ENCODE data around the gene ARHGAP24.

Gene ARHGAP24

DNA sequence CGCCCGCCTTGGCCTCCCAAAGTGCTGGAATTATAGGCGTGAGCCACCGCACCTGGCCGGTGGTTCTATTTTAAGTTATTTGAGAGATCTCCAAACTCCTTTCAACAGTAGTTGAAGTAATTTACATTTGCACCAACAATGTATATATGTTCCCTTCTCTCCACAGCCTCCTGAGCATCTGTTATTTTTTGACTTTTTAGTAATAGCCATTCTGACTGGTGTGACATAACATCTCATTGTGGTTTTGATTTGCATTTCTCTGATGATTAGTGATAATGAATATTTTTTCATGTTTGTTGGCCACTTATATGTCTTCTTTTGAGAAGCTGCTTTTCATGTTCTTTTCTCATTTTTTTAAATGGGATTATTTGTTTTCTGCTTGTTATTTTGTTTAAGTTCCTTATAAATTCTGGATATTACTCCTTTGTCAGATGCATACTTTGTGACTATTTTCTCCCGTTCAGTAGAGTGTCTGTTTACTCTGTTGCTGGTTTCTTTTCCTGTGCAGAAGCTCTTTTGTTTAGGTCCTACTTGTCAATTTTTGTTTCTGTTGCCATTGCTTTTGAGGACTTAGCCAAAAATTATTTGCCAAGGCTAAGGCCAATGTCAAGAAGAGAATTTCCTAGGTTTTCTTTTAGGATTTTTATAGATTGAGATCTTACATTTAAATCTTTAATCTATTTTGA lies 213.2 kb downstream of the ARHGAP24 start:
- DNase-seq (ENCODE audit: low read depth in 1 of 2, low spot score in 1 of 2): no peak

DNA sequence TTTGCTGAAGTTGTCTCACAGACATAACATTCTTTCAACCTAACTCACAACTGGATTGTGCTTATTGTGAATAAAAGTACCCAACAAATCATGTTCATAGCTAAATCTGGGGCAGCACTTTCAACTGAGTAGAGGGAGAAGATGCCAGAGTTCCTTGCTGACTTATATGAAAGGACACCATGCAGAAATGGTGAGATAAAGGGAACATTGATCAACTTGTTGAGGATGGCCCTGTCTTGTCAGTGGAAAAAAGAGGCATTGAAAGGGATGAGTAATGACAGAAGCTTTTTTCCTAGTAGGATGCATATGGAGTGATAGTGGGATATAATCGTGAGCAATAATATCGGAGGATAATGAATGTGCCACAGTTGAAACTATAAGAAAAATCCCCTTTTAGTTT lies 221.7 kb downstream of the ARHGAP24 start:
- no peak for DNase-seq (ENCODE audit: low read depth in 1 of 2, low spot score in 1 of 2)

DNA sequence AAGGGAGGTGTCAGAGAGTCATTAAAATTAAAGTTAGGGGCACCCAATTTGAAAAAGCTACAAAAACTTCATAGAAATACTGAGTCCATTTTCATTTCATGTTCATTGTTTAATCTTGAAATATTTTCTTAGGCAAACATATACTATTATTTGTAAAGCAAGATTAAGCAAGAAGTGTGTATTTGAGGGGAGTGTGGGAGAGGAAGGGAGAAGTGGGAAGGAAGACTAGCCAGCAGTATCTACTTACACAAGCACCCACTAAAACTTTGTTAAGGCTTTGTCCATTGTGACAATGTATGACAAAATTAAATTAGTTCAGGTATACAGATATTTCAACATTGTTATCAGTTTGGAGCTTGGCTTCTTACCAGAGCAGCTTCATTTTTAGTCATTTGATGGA lies 222.9 kb downstream of the ARHGAP24 start:
- DNase-seq (ENCODE audit: low read depth in 1 of 2, low spot score in 1 of 2): no peak

DNA sequence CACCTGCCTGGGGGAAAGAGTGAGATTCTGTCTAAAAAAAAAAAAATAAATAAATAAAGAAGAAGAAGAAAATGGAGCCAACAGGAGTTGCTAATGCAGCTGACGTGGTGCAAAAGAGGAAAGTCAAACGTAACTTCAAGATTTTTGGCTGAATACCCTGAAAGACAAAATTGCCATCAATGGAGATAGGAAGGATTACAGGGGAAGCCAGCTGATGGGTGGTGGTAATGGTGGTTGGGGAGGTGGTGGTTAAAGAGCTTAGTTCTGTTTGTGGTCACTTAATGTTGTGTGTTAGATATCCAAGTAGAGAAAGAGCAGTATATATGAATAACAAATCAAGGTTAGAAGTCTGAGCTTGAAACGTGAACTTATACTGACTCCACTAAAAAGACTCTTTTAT lies 225.4 kb downstream of the ARHGAP24 start:
- DNase-seq (ENCODE audit: low read depth in 1 of 2, low spot score in 1 of 2): no peak

DNA sequence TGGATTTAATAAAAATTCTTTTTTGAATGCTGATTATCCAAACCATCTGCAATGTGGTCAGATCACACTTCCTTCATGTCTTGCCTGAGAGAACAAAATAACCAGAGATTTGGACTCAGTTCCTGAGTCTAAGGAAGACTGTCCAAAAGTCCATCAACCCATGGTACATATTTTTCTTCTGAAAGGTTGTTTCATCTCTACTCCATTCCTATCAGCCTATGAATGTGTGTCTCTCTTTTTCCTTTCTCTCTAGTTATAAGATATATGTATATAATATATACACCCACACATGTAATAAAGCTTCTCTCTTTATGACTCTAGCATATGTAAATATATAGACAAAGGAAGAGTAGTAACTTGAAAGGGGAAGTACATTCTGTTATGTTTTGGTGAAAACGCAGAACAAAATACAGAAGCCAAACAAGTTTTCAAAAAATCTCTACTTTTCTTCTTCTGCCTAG lies 226.9 kb downstream of the ARHGAP24 start:
- no peak for DNase-seq (ENCODE audit: low read depth in 1 of 2, low spot score in 1 of 2)

DNA sequence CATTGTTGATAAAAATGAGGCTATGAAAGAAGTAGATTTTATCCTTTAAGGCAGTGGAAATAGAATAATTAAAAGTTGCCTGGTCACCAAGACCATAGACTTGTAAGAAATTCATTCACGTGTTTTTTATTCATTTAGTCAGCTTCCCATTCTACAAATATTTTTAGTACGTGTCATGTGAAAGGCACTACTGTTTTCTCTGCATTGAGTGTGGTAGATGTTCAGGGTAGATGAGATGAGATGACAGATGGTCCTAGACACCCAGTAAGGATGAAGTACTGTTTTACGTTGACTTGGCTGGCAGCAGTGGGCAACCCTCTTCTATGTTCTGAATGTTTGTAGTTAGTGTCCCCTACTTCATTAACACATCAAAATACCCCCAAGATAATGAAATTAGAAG lies 228.1 kb downstream of the ARHGAP24 start:
- DNase-seq (ENCODE audit: low read depth in 1 of 2, low spot score in 1 of 2): no peak

DNA sequence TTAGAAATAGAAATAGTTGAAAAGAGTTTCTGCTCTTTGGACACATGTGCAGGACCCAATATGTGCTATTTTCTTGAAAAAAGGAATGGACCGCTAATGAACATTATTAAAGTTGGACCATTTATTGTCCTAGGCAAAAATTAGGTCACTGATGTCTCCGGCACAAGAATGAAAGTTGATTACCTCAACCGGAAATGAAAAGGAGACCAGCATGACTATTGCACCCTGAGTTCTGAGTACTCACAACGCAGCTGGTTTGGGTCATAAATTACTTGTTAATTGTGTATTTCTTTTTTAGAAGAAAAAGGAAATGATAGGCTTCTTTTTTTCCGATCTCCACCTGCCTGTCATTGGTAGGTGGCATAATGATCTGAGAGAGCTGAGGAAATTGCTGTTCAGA lies 232.7 kb downstream of the ARHGAP24 start:
- DNase-seq (ENCODE audit: low read depth in 1 of 2, low spot score in 1 of 2): no peak

DNA sequence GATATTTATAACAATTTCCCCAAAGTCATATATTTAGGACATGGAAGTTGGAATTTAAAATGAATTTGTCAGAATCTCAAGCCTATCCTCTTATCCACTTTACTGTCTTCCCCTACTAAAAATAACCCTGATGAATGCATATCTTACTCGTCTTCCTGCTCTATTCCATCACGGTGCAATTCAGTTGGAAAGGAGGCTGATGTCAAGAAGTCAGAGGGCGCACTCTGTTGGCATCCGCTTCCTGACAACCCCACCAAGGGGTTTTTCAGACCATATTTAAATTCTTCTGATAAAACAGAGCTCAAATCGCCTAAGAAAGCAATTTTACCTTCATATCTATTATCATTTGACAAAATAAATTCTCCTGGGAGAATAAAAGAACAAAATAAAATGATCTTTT lies 233.5 kb downstream of the ARHGAP24 start:
- DNase-seq (ENCODE audit: low read depth in 1 of 2, low spot score in 1 of 2): no peak

DNA sequence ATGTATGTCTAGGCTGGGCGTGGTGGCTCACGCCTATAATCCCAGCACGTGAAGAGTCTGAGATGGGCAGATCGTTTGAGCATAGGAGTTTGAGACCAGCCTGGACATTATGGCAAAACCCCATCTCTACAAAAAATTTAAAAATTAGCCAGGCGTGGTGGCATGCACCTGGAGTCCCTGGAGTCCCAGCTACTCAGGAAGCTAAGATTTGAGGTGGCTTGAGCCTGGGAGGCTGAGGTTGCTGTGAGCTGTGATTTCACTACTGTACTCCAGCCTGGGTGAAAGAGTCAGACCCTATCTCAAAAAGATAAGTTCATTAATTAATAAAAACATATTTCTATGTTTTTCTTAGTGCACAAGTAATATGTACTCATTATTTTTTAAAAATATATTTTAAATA lies 238.1 kb downstream of the ARHGAP24 start:
- no peak for DNase-seq (ENCODE audit: low read depth in 1 of 2, low spot score in 1 of 2)

DNA sequence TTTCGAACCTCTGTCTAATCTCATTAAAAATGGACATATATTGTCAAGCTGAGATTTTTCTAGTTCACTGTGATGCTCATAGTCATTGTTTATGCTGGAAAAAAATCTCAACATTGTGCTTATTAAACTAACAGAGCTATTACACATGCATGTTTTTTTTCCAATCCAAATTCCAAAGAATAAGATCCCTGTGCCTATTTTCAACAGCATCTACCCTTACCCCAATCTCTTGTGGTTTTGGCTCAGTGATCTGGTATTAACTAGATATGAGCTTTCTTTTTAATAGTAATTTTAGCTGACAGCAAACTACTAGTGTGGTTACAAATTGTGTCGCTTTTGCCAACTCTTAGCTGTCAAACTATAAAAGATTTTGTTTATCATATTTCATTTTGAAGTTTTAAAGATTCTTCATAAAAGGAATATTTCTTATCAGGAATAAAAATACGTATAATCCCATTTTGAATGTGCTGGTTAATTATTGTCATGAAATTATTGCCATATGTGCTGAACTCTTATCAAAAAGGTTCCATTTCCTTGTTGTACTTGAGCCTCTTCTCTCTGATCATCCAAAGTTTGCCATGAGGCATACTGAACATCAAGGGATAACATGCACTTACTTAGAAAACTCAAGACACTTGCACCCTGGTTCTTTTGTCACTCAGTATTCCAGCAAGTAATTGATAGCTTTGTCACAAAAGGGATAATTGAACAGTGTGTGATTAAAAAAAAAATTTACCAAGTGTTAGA lies 241.2 kb downstream of the ARHGAP24 start:
- no peak for DNase-seq (ENCODE audit: low read depth in 1 of 2, low spot score in 1 of 2)

DNA sequence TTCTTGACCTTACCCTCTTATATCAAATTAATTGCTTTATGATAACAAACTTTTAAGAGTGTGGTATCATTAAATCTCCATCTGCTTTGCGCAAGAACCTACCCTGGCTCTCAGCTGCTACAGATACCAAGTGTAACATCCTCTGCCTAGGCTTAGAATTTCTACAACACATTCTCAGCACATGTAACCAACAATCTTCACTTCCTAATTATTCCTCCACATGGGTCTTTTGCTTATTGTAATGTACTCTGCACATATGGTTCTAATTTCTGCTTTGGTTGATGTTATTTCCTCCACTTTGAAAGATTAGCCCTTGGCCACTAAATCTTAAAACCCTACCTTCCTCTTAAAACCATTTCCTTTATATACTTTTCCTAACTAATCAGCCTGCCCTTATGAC lies 242.4 kb downstream of the ARHGAP24 start:
- no peak for DNase-seq (ENCODE audit: low read depth in 1 of 2, low spot score in 1 of 2)

DNA sequence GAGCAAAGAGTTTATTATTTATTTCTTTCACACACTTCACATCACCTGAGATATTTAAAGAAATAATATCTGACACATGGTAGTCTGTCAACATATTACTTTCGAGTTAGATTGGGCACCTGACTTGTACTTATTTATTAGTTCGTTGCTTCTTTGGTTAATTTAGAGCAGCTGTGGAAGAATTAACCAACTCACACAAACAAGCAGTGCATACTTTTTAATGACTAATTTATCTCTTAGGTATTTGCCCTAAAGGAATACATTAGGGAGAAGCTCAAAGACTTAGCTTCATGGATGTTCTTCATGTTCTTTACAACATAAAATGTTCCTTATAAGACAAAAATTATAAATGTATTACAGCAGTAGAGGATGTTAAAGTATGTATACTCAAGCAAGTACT lies 242.9 kb downstream of the ARHGAP24 start:
- DNase-seq (ENCODE audit: low read depth in 1 of 2, low spot score in 1 of 2): no peak

DNA sequence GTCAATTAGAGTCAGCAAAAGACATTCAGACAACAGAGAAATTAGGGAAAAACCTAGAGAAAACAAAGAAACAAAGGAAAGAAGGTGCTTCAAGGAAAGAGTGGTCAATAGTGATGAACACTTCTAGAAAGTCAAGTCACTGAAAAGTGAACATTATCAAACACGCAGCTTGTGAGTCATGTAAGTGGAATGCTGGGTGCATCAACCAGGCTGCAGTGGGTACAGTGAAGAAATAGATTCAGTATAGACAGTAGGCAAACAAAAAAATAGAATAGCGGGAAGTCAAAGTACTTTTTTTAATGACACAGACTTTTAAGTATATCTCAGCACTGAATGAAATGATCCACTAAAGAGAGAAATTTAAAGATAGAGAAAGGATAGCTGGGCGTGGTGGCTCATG lies 245.8 kb downstream of the ARHGAP24 start:
- no peak for DNase-seq (ENCODE audit: low read depth in 1 of 2, low spot score in 1 of 2)

DNA sequence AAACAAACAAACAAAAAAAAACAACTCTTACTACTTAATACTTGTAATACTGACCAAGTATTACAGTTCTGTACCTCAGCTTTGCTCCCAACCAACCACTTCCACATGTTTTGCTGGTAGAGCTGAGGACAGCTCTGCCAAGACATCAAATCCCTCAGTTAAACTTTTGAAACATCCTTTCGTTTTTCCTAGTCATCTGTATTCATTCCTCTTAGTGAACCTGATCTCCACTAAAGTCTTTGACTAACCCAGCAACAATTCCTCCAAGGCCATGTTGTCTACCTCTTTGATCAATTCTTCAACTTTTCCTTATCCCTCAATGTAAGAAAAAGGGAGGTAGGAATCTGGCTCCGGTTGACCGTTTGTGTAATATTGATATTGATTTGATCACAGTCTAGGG lies 247.5 kb downstream of the ARHGAP24 start:
- DNase-seq (ENCODE audit: low read depth in 1 of 2, low spot score in 1 of 2): no peak

DNA sequence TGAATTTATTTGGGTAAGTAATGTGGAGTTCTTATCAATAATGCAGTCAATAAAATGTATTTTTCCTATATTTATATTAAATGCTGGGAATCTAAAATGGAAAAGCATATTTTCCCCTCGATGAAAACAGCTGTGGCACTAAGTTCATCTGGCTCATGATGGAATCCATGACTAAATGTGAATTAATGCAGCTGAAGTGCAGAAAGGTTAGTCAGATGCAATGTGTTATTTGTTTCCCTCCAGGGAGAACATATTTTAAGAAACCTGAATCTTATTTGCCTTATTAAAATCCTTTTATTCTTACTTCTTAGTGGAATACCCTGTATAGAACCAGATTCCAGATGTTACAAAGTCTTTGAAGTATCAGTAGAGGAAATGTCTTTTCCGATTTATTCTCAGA lies 247.9 kb downstream of the ARHGAP24 start:
- DNase-seq (ENCODE audit: low read depth in 1 of 2, low spot score in 1 of 2): no peak

DNA sequence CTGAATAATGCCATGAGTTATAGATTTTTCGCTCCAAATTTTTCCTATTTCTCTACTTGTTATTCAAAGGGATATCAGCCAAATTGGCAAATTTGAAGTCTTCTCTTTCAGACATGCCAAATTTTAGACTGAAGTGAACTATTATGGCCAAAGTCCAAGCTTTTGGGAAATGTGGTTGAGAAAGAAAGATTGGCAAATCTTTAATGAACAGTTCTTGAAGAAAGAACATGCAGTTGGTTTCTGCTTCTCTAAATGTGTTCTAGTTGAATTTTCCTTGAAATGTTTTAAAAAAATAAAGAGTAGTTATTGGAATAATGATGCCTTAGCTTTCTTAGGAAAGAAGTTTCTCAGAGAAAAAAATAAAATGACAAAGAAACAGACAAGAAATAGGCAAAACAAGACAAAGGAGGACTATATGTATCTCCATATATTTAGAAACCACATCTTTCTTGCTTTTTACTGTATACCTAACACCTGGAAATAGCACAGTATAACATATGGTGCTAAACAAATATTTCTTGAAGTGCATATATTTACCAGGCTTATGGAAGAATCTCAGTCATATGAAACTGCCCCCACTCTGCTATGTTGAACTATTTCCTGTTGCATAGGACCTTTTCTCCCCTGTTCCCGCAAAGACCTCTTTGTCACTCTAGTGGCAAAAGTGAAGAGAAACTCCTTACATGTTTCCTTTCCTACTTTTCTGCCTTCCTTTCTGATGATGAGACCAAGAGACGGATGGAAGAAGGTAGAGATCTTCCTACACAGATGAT lies 250.0 kb downstream of the ARHGAP24 start:
- no peak for DNase-seq (ENCODE audit: low read depth in 1 of 2, low spot score in 1 of 2)

DNA sequence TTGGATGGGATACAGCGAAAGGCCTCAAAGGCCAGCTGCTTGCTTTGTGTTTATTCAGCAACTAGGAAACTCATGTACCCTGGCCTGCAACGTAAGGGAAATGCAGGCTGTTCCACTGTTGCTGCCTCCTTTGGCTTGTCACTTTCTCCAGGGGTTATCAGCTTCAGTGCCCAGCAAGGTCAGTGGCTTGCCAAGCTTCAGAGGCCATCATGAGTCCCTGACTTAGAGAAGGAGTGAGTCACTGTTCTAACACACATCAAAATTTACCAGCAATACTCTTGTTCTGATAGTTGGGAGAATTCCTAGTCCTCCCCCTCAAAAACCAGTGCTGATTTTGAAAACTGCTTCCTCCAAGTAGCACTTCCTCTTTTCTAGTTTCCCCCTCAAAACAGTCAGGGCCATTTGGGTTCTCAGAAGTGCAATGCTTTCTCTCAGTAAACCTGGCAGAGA lies 250.8 kb downstream of the ARHGAP24 start:
- no peak for DNase-seq (ENCODE audit: low read depth in 1 of 2, low spot score in 1 of 2)

DNA sequence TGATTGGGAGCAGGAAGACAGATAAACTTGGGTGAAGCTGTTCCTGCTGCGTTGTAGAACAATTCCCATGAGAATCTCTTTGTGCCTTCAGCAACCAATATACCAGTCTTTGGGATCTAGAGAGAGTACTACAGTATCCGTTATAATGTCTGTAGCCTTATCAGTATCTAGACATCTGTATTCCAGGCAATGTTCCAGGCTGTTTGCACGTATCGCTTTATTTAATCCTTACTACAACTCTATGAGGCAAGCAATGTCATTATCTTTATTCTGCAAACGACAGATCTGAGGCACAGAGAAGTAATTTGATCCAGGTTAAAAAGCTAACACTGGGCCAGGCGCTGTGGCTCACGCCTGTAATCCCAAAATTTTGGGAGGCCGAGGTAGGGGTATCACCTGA lies 251.6 kb downstream of the ARHGAP24 start:
- DNase-seq (ENCODE audit: low read depth in 1 of 2, low spot score in 1 of 2): no peak

DNA sequence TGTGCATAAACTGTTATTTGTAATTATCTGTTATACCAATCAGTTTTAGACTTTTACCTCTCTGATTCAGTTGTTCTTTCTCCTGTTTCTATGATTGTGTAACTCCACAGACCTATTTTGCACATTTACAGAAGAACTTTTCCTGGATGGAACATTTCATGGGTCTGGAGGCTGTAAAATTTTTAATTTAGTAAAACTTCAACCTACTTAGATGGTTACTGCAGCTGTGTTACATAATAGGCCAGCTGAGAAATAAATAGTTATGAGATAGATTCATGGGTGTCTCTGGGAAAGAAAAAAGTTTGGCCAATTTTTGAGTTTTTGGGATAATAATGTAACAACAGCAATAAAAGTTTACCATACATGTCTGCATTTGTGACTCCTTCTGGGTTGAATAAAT lies 253.5 kb downstream of the ARHGAP24 start:
- DNase-seq (ENCODE audit: low read depth in 1 of 2, low spot score in 1 of 2): no peak

DNA sequence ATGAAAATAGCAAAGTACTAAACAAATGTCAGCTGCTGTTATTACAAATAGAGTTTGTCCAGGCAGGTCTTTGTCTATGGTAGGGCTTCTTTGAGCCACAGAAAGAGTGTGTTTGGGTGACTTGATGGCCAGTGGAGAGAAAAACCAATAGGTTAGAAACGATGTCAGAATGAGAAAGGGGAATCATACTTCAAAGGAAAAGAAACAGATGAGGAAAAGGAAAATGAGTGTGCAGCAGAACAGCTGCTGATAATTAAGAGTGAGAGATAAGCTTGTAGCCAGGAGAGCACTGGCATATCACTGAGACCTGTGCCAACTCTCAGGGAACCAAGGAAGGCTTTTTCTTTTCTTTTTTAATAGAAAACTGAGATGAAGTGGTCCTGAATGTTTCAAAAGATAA lies 257.2 kb downstream of the ARHGAP24 start:
- DNase-seq (ENCODE audit: low read depth in 1 of 2, low spot score in 1 of 2): no peak

DNA sequence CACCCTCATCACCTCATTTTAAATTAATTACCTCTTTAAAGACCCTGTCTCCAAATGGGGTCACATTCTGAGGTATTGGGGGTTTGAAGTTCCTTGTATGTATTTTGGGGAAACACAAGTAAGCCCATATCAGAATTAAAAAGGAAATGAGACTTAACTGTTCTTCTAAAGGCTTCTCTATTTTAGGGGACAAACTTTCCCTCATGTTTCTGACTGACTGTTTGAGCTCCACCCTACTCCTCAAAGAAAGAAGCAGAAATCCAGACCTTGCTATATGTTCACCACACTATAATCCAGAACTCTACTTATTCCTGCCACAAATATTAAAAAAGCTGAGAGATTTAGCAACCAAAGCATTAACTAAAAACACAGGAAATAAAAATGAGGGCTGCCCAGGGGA lies 258.8 kb downstream of the ARHGAP24 start:
- DNase-seq (ENCODE audit: low read depth in 1 of 2, low spot score in 1 of 2): no peak

DNA sequence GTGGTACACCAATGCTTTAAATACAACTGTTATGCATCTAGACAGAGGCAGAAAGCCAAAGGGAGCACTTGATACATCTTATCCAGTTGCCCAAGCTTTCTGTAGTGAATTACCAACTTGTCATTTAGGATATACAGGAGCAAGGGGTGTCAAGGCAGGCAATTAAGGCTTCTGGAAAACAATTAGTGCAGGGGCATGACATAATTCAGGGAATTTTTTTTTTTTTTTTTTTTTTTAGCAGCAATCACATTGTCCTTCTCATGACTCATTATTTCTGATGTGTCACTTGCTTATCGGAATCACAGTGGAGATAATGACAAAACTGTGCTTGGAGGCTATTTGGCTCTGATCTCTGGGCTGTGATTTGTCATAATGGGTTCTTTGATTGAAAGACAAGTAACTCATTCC lies 259.5 kb downstream of the ARHGAP24 start:
- no peak for DNase-seq (ENCODE audit: low read depth in 1 of 2, low spot score in 1 of 2)

All from activated T-helper 1 cell treated with anti-CD3 and anti-CD28 coated beads, Interleukin-2, amount 50 U/mL, for 16 hours (primary cell).